ENCODE results near the gene MCL1. TPM values are rescaled to one million over a fixed set of nuclear protein-coding genes. Genes with fewer than 3 reads are reported as not detected.
A peak's percentile ranks its signal among the peaks of the same experiment; 100 is the strongest.

Gene MCL1
- polyA plus RNA-seq, 1 donor (not counting 4 experiments of a cell fraction or from before 2014, with no cell fraction given): 237 TPM

GRCh38 chr1:150550222-150551050 lies 29.0 kb downstream of the MCL1 start:
- Histone ChIP-seq H3K9me1 (ENCODE audit: control insufficient read depth, extremely low read depth, insufficient read depth, low read length) (no peaks in the 10 kb centered on the region), H3K36me3 (ENCODE audit: control insufficient read depth in 2 of 2, extremely low read depth in 1 of 2, insufficient read depth in 2 of 2, low read length in 2 of 2) (no peaks in the 10 kb centered on the region), H3K9ac (ENCODE audit: control insufficient read depth, extremely low read depth, insufficient read depth, low read length) (no peak overlapping the region), H3K4me1 (ENCODE audit: control insufficient read depth, extremely low read depth, insufficient read depth, low read length) (peaks cover 19% of the 10 kb centered on the region), H3K27me3 (ENCODE audit: control insufficient read depth, extremely low read depth, insufficient read depth, low read length) (no peaks in the 10 kb centered on the region), H3K79me2 (ENCODE audit: control insufficient read depth, insufficient read depth, low read length) (no peaks in the 10 kb centered on the region), H4K20me1 (ENCODE audit: control insufficient read depth, extremely low read depth, insufficient read depth, low read length) (no peaks in the 10 kb centered on the region), H3K9me3 (ENCODE audit: control insufficient read depth, low read depth, low read length) (no peaks in the 10 kb centered on the region), H3K4me2 (ENCODE audit: control insufficient read depth, extremely low read depth, insufficient read depth, low read depth, low read length) (no peak overlapping the region), H3K4me3 (ENCODE audit: control insufficient read depth in 2 of 3, extremely low read depth in 1 of 3, insufficient read depth in 2 of 3, low read depth in 1 of 3, low read length in 3 of 3) (peak overlapping the region in 1 of 3 experiments; percentile 53), H2AFZ (ENCODE audit: control insufficient read depth, low read length) (no peak overlapping the region), H3K27ac (ENCODE audit: control insufficient read depth, insufficient read depth, low read length) (no peak overlapping the region)
- FAIRE-seq (no peak), DNase-seq (ENCODE audit: low read depth, low spot score) (no peak)
- TF ChIP-seq CTCF (optimal IDR thresholded peaks at IDR 0.05 in 1 of 3, IDR thresholded peaks at IDR 0.05 in 1 of 3, conservative IDR thresholded peaks at IDR 0.05 in 1 of 3; ENCODE audit: extremely low read depth in 1 of 3, insufficient read depth in 2 of 3, low read length in 3 of 3) (no peak), EZH2 (IDR thresholded peaks at IDR 0.05; ENCODE audit: low read length) (no peak)
- dilution Hi-C loops (cut with MboI; ENCODE audit: extremely low pct_ligation_motif_present, low sequenced_read_pairs): no loop called here

DNA sequence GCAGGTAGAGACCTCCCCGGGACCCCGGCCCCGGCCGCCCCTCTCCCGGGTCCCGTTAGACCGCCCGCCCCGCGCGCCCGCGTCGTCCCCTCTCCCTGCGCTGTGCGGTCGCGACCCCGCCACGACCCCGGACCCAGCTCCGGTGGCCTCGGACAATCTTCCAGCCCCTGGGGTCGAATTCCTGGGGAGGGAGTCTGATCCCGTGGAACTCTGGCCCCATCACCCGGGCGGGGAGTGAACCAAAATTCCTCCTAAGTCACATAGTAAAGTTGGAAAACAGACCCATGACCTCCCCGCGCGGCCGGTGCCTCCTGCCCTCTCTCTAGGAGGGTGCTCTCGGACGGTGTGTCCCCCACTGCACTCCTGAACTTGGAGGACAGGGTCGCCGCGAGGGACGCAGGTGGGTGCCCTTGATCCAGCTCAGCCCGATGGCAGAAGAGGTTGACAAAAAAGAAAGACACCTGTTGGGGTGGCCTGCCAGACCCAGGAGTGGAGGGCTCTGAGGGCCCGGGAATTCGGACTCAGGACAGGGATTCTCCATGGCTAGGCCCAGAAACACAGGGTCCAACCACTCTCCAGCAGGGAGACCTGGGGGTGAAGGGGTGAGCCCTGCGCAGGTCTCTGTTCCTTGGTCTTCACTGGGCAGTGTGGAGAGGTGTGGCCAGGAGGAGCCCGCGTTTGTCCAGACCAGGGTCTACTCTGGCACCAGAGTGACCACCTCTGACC lies 29.8 kb downstream of the MCL1 start:
- no peak overlapping the region for H3K27ac ChIP-seq (ENCODE audit: control insufficient read depth, insufficient read depth, low read length)
- no peaks in the 10 kb centered on the region for H3K9me1 ChIP-seq (ENCODE audit: control insufficient read depth, extremely low read depth, insufficient read depth, low read length)
- no peak for TF ChIP-seq EZH2 (IDR thresholded peaks at IDR 0.05; ENCODE audit: low read length)
- TF ChIP-seq CTCF (optimal IDR thresholded peaks at IDR 0.05 in 1 of 3, IDR thresholded peaks at IDR 0.05 in 1 of 3, conservative IDR thresholded peaks at IDR 0.05 in 1 of 3; ENCODE audit: extremely low read depth in 1 of 3, insufficient read depth in 2 of 3, low read length in 3 of 3): peak in 2 of 3 experiments; percentile 37 to 54
- peaks cover 19% of the 10 kb centered on the region for H3K4me1 ChIP-seq (ENCODE audit: control insufficient read depth, extremely low read depth, insufficient read depth, low read length)
- no peaks in the 10 kb centered on the region for H3K79me2 ChIP-seq (ENCODE audit: control insufficient read depth, insufficient read depth, low read length)
- H3K27me3 ChIP-seq (ENCODE audit: control insufficient read depth, extremely low read depth, insufficient read depth, low read length): no peaks in the 10 kb centered on the region
- H4K20me1 ChIP-seq (ENCODE audit: control insufficient read depth, extremely low read depth, insufficient read depth, low read length): no peaks in the 10 kb centered on the region
- no peaks in the 10 kb centered on the region for H3K9me3 ChIP-seq (ENCODE audit: control insufficient read depth, low read depth, low read length)
- H3K36me3 ChIP-seq (ENCODE audit: control insufficient read depth in 2 of 2, extremely low read depth in 1 of 2, insufficient read depth in 2 of 2, low read length in 2 of 2): no peaks in the 10 kb centered on the region
- peak overlapping the region; percentile 43 for H3K9ac ChIP-seq (ENCODE audit: control insufficient read depth, extremely low read depth, insufficient read depth, low read length)
- no peak overlapping the region for H2AFZ ChIP-seq (ENCODE audit: control insufficient read depth, low read length)
- FAIRE-seq: no peak
- no peak for DNase-seq (ENCODE audit: low read depth, low spot score)
- peak overlapping the region; percentile 53 to 63 (median 59) for H3K4me3 ChIP-seq (ENCODE audit: control insufficient read depth in 2 of 3, extremely low read depth in 1 of 3, insufficient read depth in 2 of 3, low read depth in 1 of 3, low read length in 3 of 3)
- peak overlapping the region; percentile 76 for H3K4me2 ChIP-seq (ENCODE audit: control insufficient read depth, extremely low read depth, insufficient read depth, low read depth, low read length)
- dilution Hi-C loops (cut with MboI; ENCODE audit: extremely low pct_ligation_motif_present, low sequenced_read_pairs): no loop called here
